Calu3 (cell line): ENCODE results near the gene PKN3. TPM values are rescaled to one million over a fixed set of nuclear protein-coding genes. Genes with fewer than 3 reads are reported as not detected.

Experiments used
- BruUV-seq: library from RNA; stranded (reverse); fragments of 400-500 nt; replicated peaks from 2 replicates; lab custom pipeline; 2021; lab: Mats Ljungman, UMichigan
- CTCF ChIA-PET: fragments of 300-600 bp; sonication (Branson Sonifier 250); formaldehyde crosslinking; loops from one replicate; lab custom pipeline; 2022; ENCODE audit warnings: antibody characterized with exemption; lab: Charles Lee
- DNase-seq: peaks from one replicate; pipeline ENCODE4 v3.0.0; 2022
- H3K27ac Mint-ChIP-seq: one replicate; pipeline ENCODE4 v1.8.0; 2022; ENCODE audit warnings: mixed read lengths; ENCODE audit not compliant: unreplicated experiment
- H3K27me3 Mint-ChIP-seq: one replicate; pipeline ENCODE4 v1.8.0; 2022; ENCODE audit warnings: mixed read lengths; ENCODE audit not compliant: unreplicated experiment
- H3K36me3 Mint-ChIP-seq: one replicate; pipeline ENCODE4 v1.8.0; 2022; ENCODE audit warnings: mild to moderate bottlenecking, moderate library complexity, mixed read lengths; ENCODE audit not compliant: insufficient read depth, unreplicated experiment
- H3K4me1 Mint-ChIP-seq: one replicate; pipeline ENCODE4 v1.8.0; 2022; ENCODE audit warnings: mild to moderate bottlenecking, low read depth, mixed read lengths; ENCODE audit not compliant: unreplicated experiment
- H3K4me3 Mint-ChIP-seq: one replicate; pipeline ENCODE4 v1.8.0; 2022; ENCODE audit warnings: mild to moderate bottlenecking, low read depth, moderate library complexity, mixed read lengths; ENCODE audit not compliant: unreplicated experiment
- H3K9me3 Mint-ChIP-seq: one replicate; pipeline ENCODE4 v1.8.0; 2022; ENCODE audit warnings: low read depth, mixed read lengths; ENCODE audit not compliant: unreplicated experiment
- CTCF ChIP-seq: fragments of 200-600 bp; IDR thresholded peaks from one replicate; pipeline ENCODE4 v1.8.0; 2022; ENCODE audit warnings: antibody characterized with exemption; ENCODE audit not compliant: unreplicated experiment
- intact Hi-C: fragments of 100-400 bp; cut with micrococcal nuclease; formaldehyde crosslinking; loops from one replicate; pipeline ENCODE4 v1.10.0; 2022; ENCODE audit not compliant: unreplicated experiment
- total RNA-seq: library from RNA; stranded (reverse); gene quantifications from 2 replicates; pipeline ENCODE4 v1.2.3, GENCODE V29; 2022

The PKN3 gene
- total RNA-seq, 1 experiment from 2014 or later = 7.7 TPM

GRCh38 chr9:128729766-128730517 is 27.6 kb downstream of the PKN3 start:
- Mint-ChIP-seq H3K27ac (no peak overlapping the region), H3K4me3 (no peak overlapping the region), H3K4me1 (no peaks in the 10 kb centered on the region), H3K27me3 (no peaks in the 10 kb centered on the region), H3K36me3 (peaks cover 11% of the 10 kb centered on the region), H3K9me3 (no peaks in the 10 kb centered on the region)
- CTCF ChIA-PET = interaction anchor here (0.6 kb wide), 1 partner anchor 234 kb away, joined by 3 read pairs; no protein-coding TSS in a partner anchor
- TF ChIP-seq CTCF = no peak
- no peak for DNase-seq
- intact Hi-C loops = no loop called here
- no TSS peak for BruUV-seq

DNA sequence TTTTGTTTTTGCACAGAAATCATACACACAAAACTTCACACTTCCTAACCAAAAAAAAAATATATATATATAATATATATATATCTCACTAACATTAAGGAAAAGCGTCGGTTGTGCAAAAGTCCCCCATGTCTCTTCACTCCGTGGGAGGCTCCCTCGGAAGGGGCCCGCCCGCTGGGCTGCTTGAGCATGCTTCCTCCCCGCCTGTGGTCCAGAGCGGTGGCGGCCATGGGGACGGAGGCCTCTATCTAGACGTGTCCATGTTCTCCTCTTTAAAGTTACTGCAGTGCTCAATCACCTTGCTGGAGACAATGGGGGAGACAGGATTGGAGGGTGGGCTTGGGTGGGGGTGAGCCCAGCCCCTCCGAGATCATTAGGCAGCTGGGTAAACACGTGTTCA is 28.8 kb downstream of the PKN3 start:
- CTCF ChIA-PET = no interaction called here
- H3K4me3 Mint-ChIP-seq = no peak overlapping the region
- no TSS peak for BruUV-seq
- H3K36me3 Mint-ChIP-seq = peaks cover 9% of the 10 kb centered on the region
- H3K4me1 Mint-ChIP-seq = no peaks in the 10 kb centered on the region
- no peaks in the 10 kb centered on the region for H3K27me3 Mint-ChIP-seq
- H3K27ac Mint-ChIP-seq = no peak overlapping the region
- DNase-seq = no peak
- intact Hi-C loops = no loop called here
- H3K9me3 Mint-ChIP-seq = no peaks in the 10 kb centered on the region
- no peak for TF ChIP-seq CTCF

GRCh38 chr9:128731691-128732090 is 29.4 kb downstream of the PKN3 start:
- TF ChIP-seq CTCF = no peak
- H3K27ac Mint-ChIP-seq = no peak overlapping the region
- no peak for DNase-seq
- no peaks in the 10 kb centered on the region for H3K27me3 Mint-ChIP-seq
- H3K36me3 Mint-ChIP-seq = peaks cover 9% of the 10 kb centered on the region
- no peaks in the 10 kb centered on the region for H3K4me1 Mint-ChIP-seq
- no peak overlapping the region for H3K4me3 Mint-ChIP-seq
- no peaks in the 10 kb centered on the region for H3K9me3 Mint-ChIP-seq
- intact Hi-C loops = no loop called here
- no TSS peak for BruUV-seq
- CTCF ChIA-PET = no interaction called here

DNA sequence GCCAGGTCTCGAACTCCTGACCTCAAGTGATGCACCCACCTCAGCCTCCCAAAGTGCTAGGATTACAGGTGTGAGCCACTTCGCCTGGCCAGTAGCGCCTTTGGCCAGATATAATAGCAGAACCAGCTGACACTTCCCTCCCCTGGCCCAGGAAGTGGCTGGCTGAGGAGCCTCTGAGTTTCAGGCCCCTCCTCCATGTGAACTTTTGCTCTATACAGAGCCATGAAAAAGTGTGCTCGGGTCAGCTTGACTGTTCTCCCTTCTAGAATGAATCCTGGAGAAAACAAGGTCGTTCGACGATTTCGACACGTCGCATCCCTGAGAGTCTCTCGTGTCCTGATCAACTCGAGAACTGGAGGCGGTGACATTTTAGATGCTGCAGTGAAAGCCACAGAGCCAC is 30.3 kb downstream of the PKN3 start:
- Mint-ChIP-seq H3K4me1 (no peaks in the 10 kb centered on the region), H3K9me3 (no peaks in the 10 kb centered on the region), H3K4me3 (no peak overlapping the region), H3K36me3 (peaks cover 14% of the 10 kb centered on the region), H3K27ac (no peak overlapping the region), H3K27me3 (no peaks in the 10 kb centered on the region)
- CTCF ChIA-PET = interaction anchor here (0.6 to 1.1 kb wide), 4 partner anchors 8 to 295 kb away, joined by 3 to 6 read pairs (median 4); partner anchors contain the start of genes SH3GLB2 and ZDHHC12
- intact Hi-C loops = no loop called here
- no peak for TF ChIP-seq CTCF
- DNase-seq = no peak
- BruUV-seq = no TSS peak
